HCT116 (cell line): Measurements from ENCODE around the gene TFIP11. TPM values are rescaled to one million over a fixed set of nuclear protein-coding genes. Genes with fewer than 3 reads are reported as not detected.

ENCODE experiments used
- ATAC-seq: fragments of 200-7000 bp; cut with Tn5 transposase; 2 replicates; pipeline ENCODE4 v1.9.1; 2020; ENCODE audit warnings: mild to moderate bottlenecking, moderate library complexity
- BruUV-seq: library from RNA; stranded (reverse); fragments of 400-500 nt; replicated peaks from 2 replicates; lab custom pipeline; 2021; lab: Mats Ljungman, UMichigan
- CTCF ChIA-PET: fragments of 300-600 bp; sonication (Branson Sonifier 250); formaldehyde crosslinking; loops from one replicate; lab custom pipeline; 2021; ENCODE audit warnings: antibody characterized with exemption; lab: Charles Lee
- POLR2A ChIA-PET: fragments of 300-600, 350-600 bp; sonication (Branson Sonifier 250); formaldehyde crosslinking; loops from one replicate; lab custom pipeline; 2021; ENCODE audit warnings: antibody characterized with exemption; lab: Charles Lee
- RAD21 ChIA-PET, 2 experiments: fragments of 300-600 bp; sonication (Branson Sonifier 250); formaldehyde crosslinking; loops; one replicate each; lab custom pipeline; 2023; ENCODE audit warnings: low total read pairs in 2 of 2; ENCODE audit not compliant: uncharacterized antibody in 2 of 2, unreplicated experiment in 2 of 2, low non-redundant PET in 1 of 2; lab: Charles Lee
- DNase-seq: peaks from one replicate; pipeline ENCODE4 v3.0.0-alpha.2; 2010; ENCODE audit warnings: low read depth, low spot score
- H2AFZ ChIP-seq: fragments of 200-600 bp; shearing (Covaris generic), sonication (generic); 2 replicates; pipeline ENCODE4 v1.6.1; 2017; ENCODE audit warnings: low read depth, mixed run types, mixed read lengths, antibody characterized with exemption, low read length; ENCODE audit not compliant: poor library complexity, severe bottlenecking
- H3K27ac ChIP-seq: 2 replicates; pipeline ENCODE4 v1.5.1; 2012; ENCODE audit warnings: low read depth, low read length
- H3K27me3 ChIP-seq: fragments of 200-600 bp; sonication (generic); 2 replicates; pipeline ENCODE4 v1.6.1; 2016; ENCODE audit warnings: mixed run types, low read length, mixed read lengths; ENCODE audit not compliant: insufficient read depth
- H3K36me3 ChIP-seq, 2 experiments: fragments of 200-500 bp in 1 of 2; fragments of 200-600 bp in 1 of 2; sonication (Bioruptor generic) in 1 of 2; sonication (generic) in 1 of 2; 2 replicates each; pipeline versions ENCODE4 v1.5.1 to v1.6.1; 2014 to 2016; ENCODE audit warnings: low read length in 2 of 2, inconsistent platforms in 1 of 2, mixed read lengths in 1 of 2, mixed run types in 1 of 2; ENCODE audit not compliant: insufficient read depth in 2 of 2, control insufficient read depth in 1 of 2
- H3K4me1 ChIP-seq, 2 experiments: fragments of 200-600 bp in 1 of 2; sonication (generic) in 1 of 2; 2 replicates each; pipeline versions ENCODE4 v1.5.1 to v1.6.1; 2012 to 2017; ENCODE audit warnings: low read length in 2 of 2, inconsistent platforms in 1 of 2, mild to moderate bottlenecking in 1 of 2, mixed read lengths in 1 of 2, mixed run types in 1 of 2, moderate library complexity in 1 of 2; ENCODE audit not compliant: insufficient read depth in 2 of 2, control insufficient read depth in 1 of 2
- H3K4me2 ChIP-seq: fragments of 200-600 bp; sonication (generic); 2 replicates; pipeline ENCODE4 v1.6.1; 2017; ENCODE audit warnings: mixed run types, low read length, mixed read lengths
- H3K4me3 ChIP-seq, 2 experiments: fragments of 200-600 bp in 1 of 2; sonication (generic) in 1 of 2; replicated peaks in 1 of 2; 2 replicates each; pipeline ENCODE4 v1.5.1; 2011 to 2016; ENCODE audit warnings: low read length in 2 of 2, control low read depth in 1 of 2, low read depth in 1 of 2, mild to moderate bottlenecking in 1 of 2, mixed read lengths in 1 of 2, mixed run types in 1 of 2
- H3K79me2 ChIP-seq: fragments of 200-600 bp; sonication (generic); 2 replicates; pipeline ENCODE4 v1.6.1; 2017; ENCODE audit warnings: mild to moderate bottlenecking, mixed run types, low read length, moderate library complexity, mixed read lengths; ENCODE audit not compliant: insufficient read depth
- H3K9ac ChIP-seq: fragments of 200-600 bp; sonication (generic); 2 replicates; pipeline ENCODE4 v1.6.1; 2016; ENCODE audit warnings: low read length, mixed read lengths
- H3K9me2 ChIP-seq: fragments of 200-600 bp; sonication (generic), shearing (Covaris generic); 2 replicates; pipeline ENCODE4 v1.6.1; 2017; ENCODE audit warnings: mixed run types, mild to moderate bottlenecking, moderate library complexity; ENCODE audit not compliant: insufficient read depth
- H3K9me3 ChIP-seq, 2 experiments: fragments of 200-500 bp in 1 of 2; fragments of 200-600 bp in 1 of 2; sonication (Bioruptor generic) in 1 of 2; sonication (generic) in 1 of 2; 2 replicates each; pipeline ENCODE4 v1.6.1; 2014 to 2017; ENCODE audit warnings: low read length in 2 of 2, mixed read lengths in 2 of 2, inconsistent platforms in 1 of 2, low read depth in 1 of 2, mild to moderate bottlenecking in 1 of 2, mixed run types in 1 of 2, moderate library complexity in 1 of 2; ENCODE audit not compliant: control insufficient read depth in 1 of 2, insufficient read depth in 1 of 2
- H4K20me1 ChIP-seq: fragments of 200-600 bp; sonication (generic), shearing (Covaris generic); 2 replicates; pipeline ENCODE4 v1.6.1; 2017; ENCODE audit warnings: mixed run types, mild to moderate bottlenecking, moderate library complexity; ENCODE audit not compliant: insufficient read depth
- ATF3 ChIP-seq: IDR thresholded peaks from 2 replicates; pipeline ENCODE4 v1.6.1; 2012
- CBX3 ChIP-seq: IDR thresholded peaks from 2 replicates; pipeline ENCODE4 v1.6.1; 2012; ENCODE audit warnings: low read depth
- CEBPB ChIP-seq: IDR thresholded peaks from 2 replicates; pipeline ENCODE4 v1.6.1; 2012; ENCODE audit warnings: low read depth
- ELF1 ChIP-seq: IDR thresholded peaks from 2 replicates; pipeline ENCODE4 v1.6.1; 2012; ENCODE audit warnings: low read depth, borderline replicate concordance
- FOSL1 ChIP-seq: IDR thresholded peaks from 2 replicates; pipeline ENCODE4 v1.6.1; 2012; ENCODE audit warnings: low read depth
- POLR2A ChIP-seq: IDR thresholded peaks from 2 replicates; pipeline ENCODE4 v1.7.0; 2011; ENCODE audit warnings: borderline replicate concordance; ENCODE audit not compliant: insufficient read depth, insufficient read length; ENCODE audit errors: extremely low read depth
- POLR2AphosphoS5 ChIP-seq: IDR thresholded peaks from 2 replicates; pipeline ENCODE4 v1.6.1; 2011; ENCODE audit warnings: mild to moderate bottlenecking, low read depth, low read length, moderate library complexity
- SIN3A ChIP-seq: IDR thresholded peaks from 2 replicates; pipeline ENCODE4 v1.6.1; 2012; ENCODE audit warnings: low read depth
- TCF7L2 ChIP-seq: IDR thresholded peaks from 2 replicates; pipeline ENCODE4 v1.7.0; 2011; ENCODE audit warnings: borderline replicate concordance, inconsistent platforms; ENCODE audit not compliant: insufficient read depth, insufficient read length; ENCODE audit errors: extremely low read depth
- ZBTB33 ChIP-seq: IDR thresholded peaks from 2 replicates; pipeline ENCODE4 v1.6.1; 2011; ENCODE audit warnings: mild to moderate bottlenecking, low read length, moderate library complexity; ENCODE audit not compliant: insufficient replicate concordance; ENCODE audit errors: extremely low read depth
- ZFX ChIP-seq: fragments of 450-650 bp; IDR thresholded peaks from 2 replicates; pipeline ENCODE4 v1.6.1; 2017
- ZNF274 ChIP-seq: fragments of 200-500 bp; sonication (Bioruptor generic); IDR thresholded peaks from 2 replicates; pipeline ENCODE4 v1.6.1; 2014; ENCODE audit warnings: mild to moderate bottlenecking, low read depth, low read length, inconsistent platforms
- intact Hi-C: fragments of 100-400 bp; cut with micrococcal nuclease; formaldehyde crosslinking; loops from 2 replicates; pipeline ENCODE4 v1.10.0; 2022
- total RNA-seq: library from RNA; stranded (reverse); gene quantifications from one replicate; pipeline ENCODE4 v1.2.1, GENCODE V29; 2021; ENCODE audit not compliant: unreplicated experiment

TFIP11 gene
- total RNA-seq, 1 experiment from 2014 or later = 28.1 TPM

- POLR2A ChIA-PET = no interaction called here
- peak overlapping the region; percentile 81; the same call in 1 of the 2 replicates for H3K9ac ChIP-seq
- no peak for DNase-seq
- CTCF ChIA-PET = no interaction called here
- H3K4me2 ChIP-seq = peak overlapping the region; percentile 79
- no peak overlapping the region for H3K27ac ChIP-seq
- H4K20me1 ChIP-seq = no peaks in the 10 kb centered on the region
- H3K27me3 ChIP-seq = no peaks in the 10 kb centered on the region
- peaks cover 4 to 11% of the 10 kb centered on the region in 2 experiments; a peak in 3 of 4 replicates for H3K36me3 ChIP-seq
- H3K9me3 ChIP-seq = no peaks in the 10 kb centered on the region
- peak overlapping the region in 1 of 2 experiments; percentile 94; a peak in 3 of 4 replicates for H3K4me3 ChIP-seq
- RAD21 ChIA-PET = no interaction called here
- peaks cover 41% of the 10 kb centered on the region for H3K79me2 ChIP-seq
- H3K9me2 ChIP-seq = no peaks in the 10 kb centered on the region
- no peak overlapping the region for H2AFZ ChIP-seq
- intact Hi-C loops = no loop called here
- ATAC-seq = no peak
- H3K4me1 ChIP-seq = peaks cover 13 to 14% of the 10 kb centered on the region in 2 experiments; a peak in 3 of 4 replicates
- no TSS peak for BruUV-seq
- TF ChIP-seq POLR2AphosphoS5 (no peak), TCF7L2 (no peak), ZNF274 (no peak), ATF3 (no peak), CBX3 (no peak), SIN3A (no peak), CEBPB (no peak), FOSL1 (no peak), ELF1 (no peak), ZBTB33 (no peak), POLR2A (no peak), ZFX (no peak)
- TF ChIP-seq, all 23 proteins: peak for 0
Measured at GRCh38 chr22:26513838-26514237, 1.6 kb upstream of the TFIP11 start.
